HAP-1 (cell line): ENCODE results near the gene CHD6.

Experiments
- DNase-seq, 2 experiments: peaks; one replicate each; pipeline ENCODE4 v3.0.0-alpha.2; 2016 to 2020; ENCODE audit warnings: low spot score in 2 of 2
- H3K27me3 ChIP-seq: fragments of 250-450 bp; sonication (Bioruptor Pico); 2 replicates; pipeline ENCODE4 v1.5.1; 2020; ENCODE audit warnings: low read depth, mild to moderate bottlenecking, moderate library complexity
- H3K36me3 ChIP-seq: fragments of 250-450 bp; sonication (Bioruptor Pico); replicated peaks from 2 replicates; pipeline ENCODE4 v1.5.1; 2020; ENCODE audit warnings: mild to moderate bottlenecking
- H3K4me1 ChIP-seq: fragments of 250-450 bp; sonication (Bioruptor Pico); 2 replicates; pipeline ENCODE4 v1.5.1; 2020; ENCODE audit warnings: mild to moderate bottlenecking
- H3K4me3 ChIP-seq: fragments of 250-450 bp; sonication (Bioruptor Pico); 2 replicates; pipeline ENCODE4 v1.5.1; 2020; ENCODE audit warnings: mild to moderate bottlenecking, moderate library complexity
- H3K9me3 ChIP-seq: fragments of 250-450 bp; sonication (Bioruptor Pico); 2 replicates; pipeline ENCODE4 v1.5.1; 2020; ENCODE audit warnings: mild to moderate bottlenecking, moderate library complexity
- in situ Hi-C: fragments of 300-500 bp; cut with MboI; formaldehyde crosslinking; loops from 3 replicates; pipeline ENCODE4 v1.14.3; 2020; ENCODE audit warnings: low sequenced_read_pairs, inconsistent platforms, mixed read lengths

CHD6 gene

GRCh38 chr20:41566896-41567527 lies 51.2 kb downstream of the CHD6 start:
- no peaks in the 10 kb centered on the region for H3K9me3 ChIP-seq
- no peaks in the 10 kb centered on the region for H3K27me3 ChIP-seq
- no peaks in the 10 kb centered on the region for H3K36me3 ChIP-seq
- no peak overlapping the region for H3K4me3 ChIP-seq
- in situ Hi-C loops, result no loop called here
- no peaks in the 10 kb centered on the region for H3K4me1 ChIP-seq
- no peak for DNase-seq

DNA sequence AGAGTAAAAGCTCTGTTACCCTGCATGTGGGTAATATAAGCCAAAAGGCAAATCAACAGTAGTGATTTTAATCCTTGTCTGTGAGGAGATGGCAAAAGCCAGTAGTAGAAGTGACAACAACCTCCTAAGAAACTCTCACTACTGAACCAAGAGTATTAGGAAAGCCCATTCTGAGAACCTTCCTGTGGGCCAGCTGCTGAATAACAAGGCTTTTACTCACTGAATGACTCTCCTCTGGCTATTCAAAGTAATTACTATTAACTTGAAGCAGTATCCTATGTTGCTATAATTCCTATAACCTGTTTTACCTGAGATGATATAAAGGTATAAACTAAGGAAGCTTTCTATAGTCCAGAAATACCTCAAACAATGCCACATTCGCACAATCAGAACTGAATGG lies 55.1 kb downstream of the CHD6 start:
- no peaks in the 10 kb centered on the region for H3K36me3 ChIP-seq
- no peaks in the 10 kb centered on the region for H3K4me1 ChIP-seq
- H3K4me3 ChIP-seq, result no peak overlapping the region
- H3K9me3 ChIP-seq, result no peaks in the 10 kb centered on the region
- in situ Hi-C loops, result no loop called here
- no peak for DNase-seq
- H3K27me3 ChIP-seq, result no peaks in the 10 kb centered on the region

DNA sequence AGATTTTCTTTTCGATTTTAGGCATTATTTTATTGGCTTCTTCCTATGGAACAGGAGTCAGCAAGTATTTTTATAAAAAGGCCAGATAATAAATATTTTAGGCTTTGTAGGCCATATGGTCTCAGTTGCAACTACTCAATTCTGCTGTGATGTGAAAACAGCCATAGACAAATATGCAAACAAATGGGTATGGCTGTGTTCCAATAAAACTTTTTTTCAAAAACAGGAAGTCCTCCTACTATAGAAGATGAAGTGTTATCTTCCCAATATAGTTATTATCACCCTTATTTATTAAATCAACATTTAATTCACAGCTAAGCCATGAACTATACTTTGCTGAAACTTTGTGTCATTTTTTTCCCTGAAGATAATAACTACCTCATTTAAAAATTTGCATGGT lies 57.2 kb downstream of the CHD6 start:
- H3K36me3 ChIP-seq, result no peaks in the 10 kb centered on the region
- DNase-seq, result no peak
- no peaks in the 10 kb centered on the region for H3K27me3 ChIP-seq
- H3K9me3 ChIP-seq, result no peaks in the 10 kb centered on the region
- H3K4me1 ChIP-seq, result no peaks in the 10 kb centered on the region
- in situ Hi-C loops, result no loop called here
- no peak overlapping the region for H3K4me3 ChIP-seq

- Histone ChIP-seq H3K4me3 (no peak overlapping the region), H3K4me1 (no peaks in the 10 kb centered on the region), H3K9me3 (no peaks in the 10 kb centered on the region), H3K27me3 (no peaks in the 10 kb centered on the region), H3K36me3 (no peaks in the 10 kb centered on the region)
- no peak for DNase-seq
- in situ Hi-C loops, result no loop called here
Observed at GRCh38 chr20:41559658-41560057, 58.5 kb downstream of the CHD6 start.

GRCh38 chr20:41553142-41553879 lies 64.9 kb downstream of the CHD6 start:
- no peaks in the 10 kb centered on the region for H3K9me3 ChIP-seq
- H3K27me3 ChIP-seq, result no peaks in the 10 kb centered on the region
- H3K4me3 ChIP-seq, result no peak overlapping the region
- in situ Hi-C loops, result no loop called here
- no peak for DNase-seq
- no peaks in the 10 kb centered on the region for H3K4me1 ChIP-seq
- H3K36me3 ChIP-seq, result no peaks in the 10 kb centered on the region

DNA sequence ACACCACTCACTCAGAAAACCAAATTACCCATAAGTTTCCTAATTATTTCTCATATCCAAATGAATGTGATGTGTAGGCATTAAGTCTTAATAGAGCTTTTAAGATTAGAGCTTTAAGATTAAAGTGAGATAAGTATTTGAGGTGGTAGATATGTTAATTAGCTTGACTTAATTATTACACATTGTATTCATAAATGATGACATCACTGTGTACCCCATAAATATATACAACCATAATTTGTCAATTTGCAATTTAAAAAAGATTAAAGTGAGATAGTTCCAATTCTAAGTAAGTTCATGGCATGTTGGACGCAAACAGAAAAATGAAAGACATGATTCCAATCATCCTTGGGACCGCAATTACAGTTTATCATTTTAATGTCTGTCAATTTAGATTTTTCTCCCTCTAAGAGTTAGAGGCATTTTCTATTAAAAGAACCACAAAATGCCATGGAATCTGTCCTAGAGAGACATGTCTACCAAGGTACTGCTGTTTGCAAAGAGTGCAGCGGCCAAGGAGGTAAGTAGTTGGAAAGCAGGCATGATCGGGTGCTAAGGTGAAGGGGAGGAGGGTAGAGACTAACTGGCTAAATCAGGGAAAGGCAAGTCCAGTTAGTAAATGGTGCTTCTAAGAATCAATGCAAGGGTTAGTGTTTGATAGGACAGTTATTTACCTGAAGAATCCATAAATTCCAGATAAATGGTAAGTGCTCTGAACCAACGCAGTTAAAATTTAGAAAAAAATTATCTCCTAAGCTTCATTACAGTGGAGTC lies 65.7 kb downstream of the CHD6 start:
- Histone ChIP-seq H3K9me3 (no peaks in the 10 kb centered on the region), H3K4me1 (no peaks in the 10 kb centered on the region), H3K4me3 (no peak overlapping the region), H3K27me3 (no peaks in the 10 kb centered on the region), H3K36me3 (no peaks in the 10 kb centered on the region)
- in situ Hi-C loops, result no loop called here
- no peak for DNase-seq

GRCh38 chr20:41551011-41551705 lies 67.0 kb downstream of the CHD6 start:
- Histone ChIP-seq H3K4me3 (no peak overlapping the region), H3K27me3 (no peaks in the 10 kb centered on the region), H3K9me3 (no peaks in the 10 kb centered on the region), H3K36me3 (no peaks in the 10 kb centered on the region), H3K4me1 (no peaks in the 10 kb centered on the region; the same call in 1 of the 2 replicates)
- in situ Hi-C loops, result no loop called here
- DNase-seq, result no peak

DNA sequence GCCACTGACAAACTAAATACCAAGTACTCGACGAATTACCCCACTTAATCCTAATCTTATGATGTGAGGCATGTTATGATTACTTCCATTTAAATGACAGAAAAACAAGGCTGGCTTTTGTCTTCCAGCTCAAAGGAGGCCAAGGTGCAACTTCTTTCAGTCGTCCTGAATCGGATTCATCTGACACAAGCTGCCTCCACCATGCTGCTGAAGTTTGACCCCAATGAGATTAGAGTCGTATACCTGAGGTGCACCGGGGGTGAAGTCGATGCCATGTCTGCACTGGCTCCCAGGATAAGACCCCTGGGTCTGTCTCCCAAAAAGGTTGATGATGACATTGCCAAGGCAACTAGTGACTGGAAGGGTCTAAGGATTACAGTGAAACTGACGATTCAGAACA lies 71.0 kb downstream of the CHD6 start:
- Histone ChIP-seq H3K27me3 (no peaks in the 10 kb centered on the region), H3K4me3 (no peak overlapping the region), H3K9me3 (no peaks in the 10 kb centered on the region), H3K36me3 (no peaks in the 10 kb centered on the region; the same call in 1 of the 2 replicates), H3K4me1 (no peaks in the 10 kb centered on the region; the same call in 1 of the 2 replicates)
- no peak for DNase-seq
- in situ Hi-C loops, result no loop called here

- in situ Hi-C loops, result no loop called here
Observed at GRCh38 chr20:41546535-41546934, 71.6 kb downstream of the CHD6 start.

DNA sequence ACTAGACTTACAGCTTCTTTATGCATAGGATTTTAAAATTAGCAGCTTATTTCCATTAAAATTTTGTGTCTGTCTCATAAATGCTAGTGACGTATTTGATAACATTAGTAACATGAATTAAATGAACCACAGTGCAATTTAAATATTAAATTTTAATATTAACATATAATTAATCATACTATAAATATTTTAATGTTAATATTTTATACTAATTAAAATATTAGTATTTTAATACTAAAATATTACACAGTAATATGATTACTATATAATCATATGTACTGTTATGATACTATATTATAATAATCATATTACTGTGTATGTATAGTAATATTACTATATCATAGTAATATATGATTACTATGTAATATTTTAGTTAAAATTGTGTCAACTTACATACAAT lies 73.7 kb downstream of the CHD6 start:
- in situ Hi-C loops, result no loop called here
- Histone ChIP-seq H3K27me3 (no peaks in the 10 kb centered on the region), H3K36me3 (no peaks in the 10 kb centered on the region; the same call in 1 of the 2 replicates), H3K4me1 (no peaks in the 10 kb centered on the region; the same call in 1 of the 2 replicates), H3K4me3 (no peak overlapping the region), H3K9me3 (no peaks in the 10 kb centered on the region)
- DNase-seq, result no peak

More at GRCh38 chr20:41546535-41546934, 71.6 kb downstream of the CHD6 start:
- H3K9me3 ChIP-seq, result no peaks in the 10 kb centered on the region
- no peaks in the 10 kb centered on the region; the same call in 1 of the 2 replicates for H3K36me3 ChIP-seq
- H3K27me3 ChIP-seq, result no peaks in the 10 kb centered on the region
- no peaks in the 10 kb centered on the region; the same call in 1 of the 2 replicates for H3K4me1 ChIP-seq
- DNase-seq, result no peak
- no peak overlapping the region for H3K4me3 ChIP-seq

DNA sequence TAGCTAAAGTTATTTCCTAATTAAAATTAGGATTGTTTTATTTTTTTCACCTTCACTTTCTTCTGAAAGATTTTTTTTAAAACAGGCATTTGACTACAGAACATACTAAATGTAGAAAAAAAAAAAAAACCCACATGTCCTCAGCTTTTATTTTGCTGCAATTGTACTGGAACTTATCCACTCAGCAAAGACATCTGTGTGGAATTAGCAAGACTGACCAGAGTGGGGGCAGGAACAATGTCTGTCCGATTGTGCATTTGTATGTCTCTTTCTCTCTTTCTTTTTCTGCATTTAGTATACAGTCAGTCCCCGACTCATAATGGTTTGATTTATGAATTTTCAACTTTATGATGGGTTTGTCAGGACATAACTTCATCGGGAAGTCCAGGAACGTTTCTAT lies 77.3 kb downstream of the CHD6 start:
- Histone ChIP-seq H3K9me3 (peaks cover 4% of the 10 kb centered on the region), H3K27me3 (no peaks in the 10 kb centered on the region), H3K4me3 (no peak overlapping the region), H3K36me3 (peaks cover 3% of the 10 kb centered on the region), H3K4me1 (no peaks in the 10 kb centered on the region)
- no peak for DNase-seq
- in situ Hi-C loops, result no loop called here

- H3K36me3 ChIP-seq, result peaks cover 3% of the 10 kb centered on the region
- H3K9me3 ChIP-seq, result peaks cover 4% of the 10 kb centered on the region
- in situ Hi-C loops, result no loop called here
- no peak for DNase-seq
- H3K4me3 ChIP-seq, result no peak overlapping the region
- H3K27me3 ChIP-seq, result no peaks in the 10 kb centered on the region
- no peaks in the 10 kb centered on the region for H3K4me1 ChIP-seq
Observed at GRCh38 chr20:41540459-41540858, 77.7 kb downstream of the CHD6 start.

DNA sequence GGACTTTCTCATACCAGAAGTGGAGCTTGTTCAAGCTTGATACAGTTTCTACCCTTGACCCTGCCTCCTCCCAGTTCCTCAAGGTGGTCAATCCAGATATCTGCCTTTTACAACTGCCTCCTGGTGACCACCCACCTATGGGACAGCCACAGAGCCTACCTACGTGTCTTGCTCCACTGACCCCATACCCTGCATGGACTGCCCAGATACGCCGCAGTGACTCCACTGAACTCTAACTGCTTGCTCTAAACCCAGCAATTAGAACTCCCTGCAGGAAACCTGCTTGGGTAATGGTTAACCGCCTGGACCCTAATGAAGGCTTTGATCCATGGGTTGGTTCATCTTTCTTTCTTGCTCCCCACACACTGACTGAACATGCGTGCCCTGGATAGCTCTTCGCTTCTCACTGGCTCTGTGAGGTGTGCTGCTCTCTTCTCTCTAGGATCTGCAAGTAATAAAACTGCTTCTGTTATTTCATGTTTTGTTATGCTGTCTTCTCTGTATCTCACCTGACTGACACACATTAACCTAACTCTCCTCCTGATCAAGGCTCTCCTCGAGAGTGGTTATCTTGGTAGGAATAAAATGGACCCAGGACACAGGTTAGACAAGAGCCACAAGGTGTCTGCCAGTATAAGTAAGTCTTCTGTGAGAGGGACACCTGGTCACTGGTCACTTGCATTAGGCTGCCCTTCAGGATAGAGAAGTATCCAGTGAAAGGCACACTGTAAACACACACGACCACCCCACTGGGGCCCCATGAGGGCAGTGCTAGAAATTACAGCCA lies 79.2 kb downstream of the CHD6 start:
- Histone ChIP-seq H3K36me3 (peaks cover 3% of the 10 kb centered on the region), H3K4me1 (no peaks in the 10 kb centered on the region; the same call in 1 of the 2 replicates), H3K27me3 (no peaks in the 10 kb centered on the region), H3K9me3 (peaks cover 4% of the 10 kb centered on the region), H3K4me3 (no peak overlapping the region)
- DNase-seq, result no peak
- in situ Hi-C loops, result no loop called here
